ENCODE data around the gene ATP5PO. TPM values are rescaled to one million over a fixed set of nuclear protein-coding genes. Genes with fewer than 3 reads are reported as not detected.
"Not testable (repeated sequence)": the region's sequence is repeated elsewhere in the genome, so short reads cannot be mapped to it uniquely, and the experiment has no call there.

The ATP5PO gene
- total and polyA plus RNA-seq, 2 of the 13 experiments (the other 11 are each of a cell fraction or from before 2014, with no cell fraction given) = 256 to 297 TPM

- TF ChIP-seq FLYWCH1 (CRISPR knock-in tag; IDR thresholded peaks at IDR 0.05) (no peak), ZIK1 (CRISPR knock-in tag; IDR thresholded peaks at IDR 0.05; ENCODE audit: borderline replicate concordance, low read depth) (no peak)
Measured at GRCh38 chr21:33869873-33870272, 45.7 kb downstream of the ATP5PO start (continued).

- CTCF ChIA-PET (ENCODE audit: low intra/inter-chr PET ratio, low total read pairs); H3K36me3 ChIP-seq (replicated peaks in 1 of 2; ENCODE audit: control insufficient read depth in 1 of 2, insufficient read depth in 2 of 2, low read length in 2 of 2); H3K79me2 ChIP-seq (ENCODE audit: insufficient read depth, low read length); H3K9me3 ChIP-seq (ENCODE audit: low read length); FAIRE-seq; H3K27ac ChIP-seq (ENCODE audit: extremely low read length, insufficient read depth, low read length); H2AFZ ChIP-seq (ENCODE audit: low read length); DNase-seq (ENCODE audit: low spot score); H3K9ac ChIP-seq (ENCODE audit: insufficient read depth, low read depth, low read length); in situ Hi-C loops (cut with HindIII; ENCODE audit: extremely low pct_ligation_motif_present, low pct_unique_long_range_greater_than_20kb); POLR2A ChIA-PET; intact Hi-C loops (cut with micrococcal nuclease; ENCODE audit: unreplicated experiment); H3K4me3 ChIP-seq (replicated peaks in 1 of 3; ENCODE audit: insufficient read depth in 1 of 3, low read depth in 2 of 3, low read length in 3 of 3); ATAC-seq; H3K4me1 ChIP-seq (ENCODE audit: insufficient read depth, low read length); H4K20me1 ChIP-seq (ENCODE audit: insufficient read depth, low read length); H3K4me2 ChIP-seq (ENCODE audit: low read depth, low read length); BruUV-seq (replicated peaks): not testable (repeated sequence)
- peaks cover 0 to 21% of the 10 kb centered on the region in 2 experiments; a peak in 2 of 5 replicates for H3K27me3 ChIP-seq (ENCODE audit: control insufficient read depth in 1 of 2, insufficient read depth in 2 of 2, low read length in 2 of 2)
- 74% methylated on average over 9 of the region's 13 CpGs for WGBS (ENCODE audit: low lambda C conversion rate)
Measured at GRCh38 chr21:33867868-33868267, 47.7 kb downstream of the ATP5PO start.

- H3K4me2 ChIP-seq (ENCODE audit: low read depth, low read length) = no peak overlapping the region
- H3K27ac ChIP-seq (ENCODE audit: extremely low read length, insufficient read depth, low read length) = no peak overlapping the region
- in situ Hi-C loops (cut with HindIII; ENCODE audit: extremely low pct_ligation_motif_present, low pct_unique_long_range_greater_than_20kb) = no loop called here
- no peaks in the 10 kb centered on the region for H4K20me1 ChIP-seq (ENCODE audit: insufficient read depth, low read length)
- FAIRE-seq (no peak), ATAC-seq (no peak), DNase-seq (ENCODE audit: low spot score) (no peak)
- 38% methylated on average over 2 of the region's 2 CpGs for WGBS (ENCODE audit: low lambda C conversion rate)
- BruUV-seq (replicated peaks) = no TSS peak
- POLR2A ChIA-PET = no interaction called here
- H3K27me3 ChIP-seq (ENCODE audit: control insufficient read depth in 1 of 2, insufficient read depth in 2 of 2, low read length in 2 of 2) = peaks cover 0 to 21% of the 10 kb centered on the region in 2 experiments; a peak in 2 of 5 replicates
- no peak overlapping the region for H3K9ac ChIP-seq (ENCODE audit: insufficient read depth, low read depth, low read length)
- no peaks in the 10 kb centered on the region for H3K79me2 ChIP-seq (ENCODE audit: insufficient read depth, low read length)
- H3K9me3 ChIP-seq (ENCODE audit: low read length) = no peaks in the 10 kb centered on the region
- H3K36me3 ChIP-seq (replicated peaks in 1 of 2; ENCODE audit: control insufficient read depth in 1 of 2, insufficient read depth in 2 of 2, low read length in 2 of 2) = no peaks in the 10 kb centered on the region
- no peak overlapping the region for H2AFZ ChIP-seq (ENCODE audit: low read length)
- TF ChIP-seq FLYWCH1 (CRISPR knock-in tag; IDR thresholded peaks at IDR 0.05) = no peak
- TF ChIP-seq SP5 (CRISPR knock-in tag; IDR thresholded peaks at IDR 0.05; ENCODE audit: borderline replicate concordance, low read depth) = no peak
- TF ChIP-seq SUZ12 (IDR thresholded peaks at IDR 0.05; ENCODE audit: low read depth, low read length) = no peak
- TF ChIP-seq ZNF235 (CRISPR knock-in tag; IDR thresholded peaks at IDR 0.05; ENCODE audit: borderline replicate concordance) = no peak
- no peak for TF ChIP-seq NR2F1 (CRISPR knock-in tag; IDR thresholded peaks at IDR 0.05)
- no peak for TF ChIP-seq SALL2 (CRISPR knock-in tag; IDR thresholded peaks at IDR 0.05)
- TF ChIP-seq ZNF138 (CRISPR knock-in tag; IDR thresholded peaks at IDR 0.05; ENCODE audit: low read depth) = no peak
- no peak for TF ChIP-seq EEA1 (CRISPR knock-in tag; IDR thresholded peaks at IDR 0.05; ENCODE audit: borderline replicate concordance)
- no peak for TF ChIP-seq ARNT2 (CRISPR knock-in tag; IDR thresholded peaks at IDR 0.05; ENCODE audit: low read depth)
- TF ChIP-seq ELF3 (CRISPR knock-in tag; IDR thresholded peaks at IDR 0.05) = no peak
- TF ChIP-seq KLF12 (CRISPR knock-in tag; IDR thresholded peaks at IDR 0.05; ENCODE audit: borderline replicate concordance) = no peak
- no peak for TF ChIP-seq KAT7 (CRISPR knock-in tag; IDR thresholded peaks at IDR 0.05; ENCODE audit: borderline replicate concordance)
- no peak for TF ChIP-seq NR0B2 (CRISPR knock-in tag; IDR thresholded peaks at IDR 0.05)
- TF ChIP-seq CENPBD1 (CRISPR knock-in tag; IDR thresholded peaks at IDR 0.05; ENCODE audit: borderline replicate concordance, low read depth) = no peak
- no peak for TF ChIP-seq ZNF230 (CRISPR knock-in tag; IDR thresholded peaks at IDR 0.05)
- CTCF ChIA-PET (ENCODE audit: low intra/inter-chr PET ratio, low total read pairs) = no interaction called here
- no peaks in the 10 kb centered on the region for H3K4me1 ChIP-seq (ENCODE audit: insufficient read depth, low read length)
- intact Hi-C loops (cut with micrococcal nuclease; ENCODE audit: unreplicated experiment) = no loop called here
- H3K4me3 ChIP-seq (replicated peaks in 1 of 3; ENCODE audit: insufficient read depth in 1 of 3, low read depth in 2 of 3, low read length in 3 of 3) = no peak overlapping the region
Measured at GRCh38 chr21:33866826-33867225, 48.8 kb downstream of the ATP5PO start.
